Right lobe of liver (tissue), 6 donors: ENCODE results near the gene TJP3. TPM values are rescaled to one million over a fixed set of nuclear protein-coding genes. Genes with fewer than 3 reads are reported as not detected.
A peak's percentile ranks its signal among the peaks of the same experiment; 100 is the strongest.

ENCODE experiments used
- ATAC-seq, 4 donors: fragments of 200-7000 bp; cut with Tn5 transposase; one replicate each; pipeline ENCODE4 v1.9.1; 2020; ENCODE audit warnings: mild to moderate bottlenecking in 4 of 4, moderate library complexity in 4 of 4
- DNase-seq, 3 donors: peaks; one replicate each; pipeline ENCODE4 v3.0.0-alpha.2; 2020
- H3K27ac ChIP-seq, 3 donors: fragments of 200-600 bp; one replicate each; pipeline ENCODE4 v1.8.0; 2022
- H3K27me3 ChIP-seq, 2 donors: fragments of 200-600 bp; one replicate each; pipeline ENCODE4 v1.8.0; 2022
- H3K36me3 ChIP-seq, 4 donors: fragments of 200-600 bp; sonication (generic) in 1 of 4; one replicate each; pipeline versions ENCODE4 v1.5.1 to v1.8.0; 2017 to 2022; ENCODE audit warnings: control low read depth in 1 of 4
- H3K4me1 ChIP-seq, 4 donors: fragments of 200-600 bp; sonication (generic) in 1 of 4; one replicate each; pipeline versions ENCODE4 v1.5.1 to v1.8.0; 2017 to 2022; ENCODE audit warnings: control low read depth in 1 of 4
- H3K4me3 ChIP-seq, 3 donors: fragments of 200-600 bp; one replicate each; pipeline ENCODE4 v1.8.0; 2022
- H3K9me3 ChIP-seq, 4 donors: fragments of 200-600 bp; sonication (generic) in 1 of 4; one replicate each; pipeline versions ENCODE4 v1.5.1 to v1.8.0; 2017 to 2022; ENCODE audit warnings: control low read depth in 1 of 4
- CTCF ChIP-seq, 4 donors: fragments of 200-600 bp in 3 of 4; fragments of 450-650 bp in 1 of 4; IDR thresholded peaks; one replicate each; pipeline versions ENCODE4 v1.5.1 to v1.8.0; 2016 to 2022; ENCODE audit warnings: antibody characterized with exemption in 4 of 4, mild to moderate bottlenecking in 2 of 4
- POLR2A ChIP-seq: fragments of 450-650 bp; IDR thresholded peaks from one replicate; pipeline ENCODE4 v1.6.1; 2017; ENCODE audit warnings: antibody characterized with exemption, mild to moderate bottlenecking
- WGBS: methylation state at CpG from one replicate; pipeline ENCODE4 v1.1.6; 2018; ENCODE audit warnings: low coverage, low lambda C conversion rate; ENCODE audit not compliant: insufficient coverage; ENCODE audit errors: missing lambda C conversion rate; 5-methylcytosine and 5-hydroxymethylcytosine counted together
- intact Hi-C, 2 donors: fragments of 100-400 bp; cut with DNase I; formaldehyde crosslinking; loops; one replicate each; pipeline versions ENCODE4 v1.11.2 to v1.14.1; 2022
- total RNA-seq, 6 experiments: library from RNA; depleted of rRNA in 2 of 6; stranded (reverse); fragments of >200 nt in 2 of 6; fragmentation: NEBNext Ultra II Directional in 3 of 6; extraction: Animal tissue kit (Norgen Biotek cat#: 25700) in 3 of 6; gene quantifications; one replicate each; pipeline versions ENCODE4 v1.1.0 to v1.2.4, GENCODE V29; 2016 to 2023
- donor health status: DM: no; HTN: yes; CAD: no.
- donor health status: DM: no; HTN: no; CAD: no.
- donor health status: DM: no; HTN: no; CAD: no.
- donor health status: DM: no; HTN: yes; CAD: no.
- donor health status: DM: no; HTN: yes; CAD: no.

The TJP3 gene
- total RNA-seq, 6 experiments from 2014 or later, result 7.9 to 27.0 (median 16.5) TPM

GRCh38 chr19:3683405-3684053, 24.7 kb upstream of the TJP3 start:
- Histone ChIP-seq H3K27ac (no peak overlapping the region), H3K36me3 (no peaks in the 10 kb centered on the region), H3K9me3 (no peaks in the 10 kb centered on the region), H3K27me3 (no peaks in the 10 kb centered on the region), H3K4me1 (peaks cover 0 to 10% (median 0%) of the 10 kb centered on the region in 4 donors), H3K4me3 (no peak overlapping the region)
- intact Hi-C loops, result no loop called here
- DNase-seq, result peak in 1 of 3 donors; percentile 57
- TF ChIP-seq POLR2A, result no peak
- TF ChIP-seq CTCF (IDR thresholded peaks at IDR 0.05), result no peak
- 73% methylated on average over 3 of the region's 26 CpGs for WGBS
- ATAC-seq, result peak; percentile 58 to 78 (median 70)

- H3K27me3 ChIP-seq, result no peaks in the 10 kb centered on the region
- no peaks in the 10 kb centered on the region for H3K9me3 ChIP-seq
- intact Hi-C loops, result no loop called here
- no peaks in the 10 kb centered on the region for H3K36me3 ChIP-seq
- H3K4me3 ChIP-seq, result no peak overlapping the region
- 82% methylated on average over 11 of the region's 23 CpGs for WGBS
- H3K27ac ChIP-seq, result no peak overlapping the region
- ATAC-seq (no peak), DNase-seq (no peak)
- TF ChIP-seq POLR2A, result no peak
- TF ChIP-seq CTCF (IDR thresholded peaks at IDR 0.05), result no peak
- H3K4me1 ChIP-seq, result peaks cover 0 to 10% (median 0%) of the 10 kb centered on the region in 4 donors
These were observed 23.9 kb upstream of the TJP3 start for GRCh38 chr19:3684054-3684816.

- no peaks in the 10 kb centered on the region for H3K9me3 ChIP-seq
- TF ChIP-seq POLR2A, result no peak
- no peak for TF ChIP-seq CTCF (IDR thresholded peaks at IDR 0.05)
- no peak for ATAC-seq
- intact Hi-C loops, result no loop called here
- no peaks in the 10 kb centered on the region for H3K36me3 ChIP-seq
- H3K4me3 ChIP-seq, result no peak overlapping the region
- H3K27me3 ChIP-seq, result no peaks in the 10 kb centered on the region
- no peak for DNase-seq
- H3K4me1 ChIP-seq, result peaks cover 0 to 10% (median 0%) of the 10 kb centered on the region in 4 donors
- 80% methylated on average over 5 of the region's 8 CpGs for WGBS
- H3K27ac ChIP-seq, result no peak overlapping the region
These were observed 23.3 kb upstream of the TJP3 start for GRCh38 chr19:3684817-3685410.

GRCh38 chr19:3687393-3687773, 20.8 kb upstream of the TJP3 start:
- TF ChIP-seq POLR2A (no peak), CTCF (IDR thresholded peaks at IDR 0.05) (no peak)
- Histone ChIP-seq H3K4me3 (no peak overlapping the region), H3K4me1 (peaks cover 0 to 10% (median 0%) of the 10 kb centered on the region in 4 donors), H3K9me3 (no peaks in the 10 kb centered on the region), H3K27ac (no peak overlapping the region), H3K36me3 (no peaks in the 10 kb centered on the region), H3K27me3 (no peaks in the 10 kb centered on the region)
- DNase-seq, result no peak
- ATAC-seq, result no peak
- 100% methylated on average over 1 of the region's 12 CpGs for WGBS
- intact Hi-C loops, result no loop called here
